Measurements from ENCODE around the gene HLA-DPA1.
"Not testable (repeated sequence)": the region's sequence is repeated elsewhere in the genome, so short reads cannot be mapped to it uniquely, and the experiment has no call there.

HLA-DPA1 gene

GRCh38 chr6:33064723-33065122, 8.7 kb downstream of the HLA-DPA1 start:
- Histone ChIP-seq H3K27ac (ENCODE audit: low read depth, low read length) (no peak overlapping the region), H3K9ac (ENCODE audit: low read depth, low read length) (no peak overlapping the region), H3K36me3 (ENCODE audit: control insufficient read depth, insufficient read depth, low read length) (no peaks in the 10 kb centered on the region), H3K4me1 (ENCODE audit: control insufficient read depth, insufficient read depth, low read length) (no peaks in the 10 kb centered on the region), H3K27me3 (ENCODE audit: control insufficient read depth, insufficient read depth, low read length) (no peaks in the 10 kb centered on the region), H3K4me3 (ENCODE audit: low read depth, low read length) (no peak overlapping the region), H3K9me3 (ENCODE audit: control insufficient read depth, insufficient read depth, low read length) (no peaks in the 10 kb centered on the region)

GRCh38 chr6:33063435-33063834, 10.0 kb downstream of the HLA-DPA1 start:
- not testable (repeated sequence) for H3K9me3 ChIP-seq (ENCODE audit: control insufficient read depth, insufficient read depth, low read length); H3K27me3 ChIP-seq (ENCODE audit: control insufficient read depth, insufficient read depth, low read length); H3K27ac ChIP-seq (ENCODE audit: low read depth, low read length); H3K36me3 ChIP-seq (ENCODE audit: control insufficient read depth, insufficient read depth, low read length); H3K9ac ChIP-seq (ENCODE audit: low read depth, low read length); H3K4me1 ChIP-seq (ENCODE audit: control insufficient read depth, insufficient read depth, low read length); H3K4me3 ChIP-seq (ENCODE audit: low read depth, low read length)

- no peaks in the 10 kb centered on the region for H3K4me1 ChIP-seq (ENCODE audit: control insufficient read depth, insufficient read depth, low read length)
- no peak overlapping the region for H3K9ac ChIP-seq (ENCODE audit: low read depth, low read length)
- no peak overlapping the region for H3K4me3 ChIP-seq (ENCODE audit: low read depth, low read length)
- no peaks in the 10 kb centered on the region for H3K9me3 ChIP-seq (ENCODE audit: control insufficient read depth, insufficient read depth, low read length)
- no peak overlapping the region for H3K27ac ChIP-seq (ENCODE audit: low read depth, low read length)
- H3K27me3 ChIP-seq (ENCODE audit: control insufficient read depth, insufficient read depth, low read length): no peaks in the 10 kb centered on the region
- no peaks in the 10 kb centered on the region for H3K36me3 ChIP-seq (ENCODE audit: control insufficient read depth, insufficient read depth, low read length)
Measured at GRCh38 chr6:33061987-33062386, 11.5 kb downstream of the HLA-DPA1 start.

- Histone ChIP-seq H3K9ac (ENCODE audit: low read depth, low read length) (no peak overlapping the region), H3K9me3 (ENCODE audit: control insufficient read depth, insufficient read depth, low read length) (0 out of 2 replicates have a peak, but pooled peaks cover 7% of the 10 kb centered on the region), H3K4me3 (ENCODE audit: low read depth, low read length) (no peak overlapping the region), H3K36me3 (ENCODE audit: control insufficient read depth, insufficient read depth, low read length) (no peaks in the 10 kb centered on the region), H3K27me3 (ENCODE audit: control insufficient read depth, insufficient read depth, low read length) (no peaks in the 10 kb centered on the region), H3K27ac (ENCODE audit: low read depth, low read length) (no peak overlapping the region), H3K4me1 (ENCODE audit: control insufficient read depth, insufficient read depth, low read length) (peaks cover 5% of the 10 kb centered on the region)
Measured at GRCh38 chr6:33057222-33058150, 16.0 kb downstream of the HLA-DPA1 start.

- Histone ChIP-seq H3K36me3 (ENCODE audit: control insufficient read depth, insufficient read depth, low read length) (no peaks in the 10 kb centered on the region), H3K9me3 (ENCODE audit: control insufficient read depth, insufficient read depth, low read length) (0 out of 2 replicates have a peak, but pooled peaks cover 7% of the 10 kb centered on the region), H3K27me3 (ENCODE audit: control insufficient read depth, insufficient read depth, low read length) (no peaks in the 10 kb centered on the region), H3K27ac (ENCODE audit: low read depth, low read length) (no peak overlapping the region), H3K4me3 (ENCODE audit: low read depth, low read length) (no peak overlapping the region), H3K4me1 (ENCODE audit: control insufficient read depth, insufficient read depth, low read length) (peaks cover 21% of the 10 kb centered on the region), H3K9ac (ENCODE audit: low read depth, low read length) (no peak overlapping the region)
Measured at GRCh38 chr6:33053230-33053629, 20.2 kb downstream of the HLA-DPA1 start.

GRCh38 chr6:33052627-33053026, 20.8 kb downstream of the HLA-DPA1 start:
- Histone ChIP-seq H3K9ac (ENCODE audit: low read depth, low read length) (no peak overlapping the region), H3K4me1 (ENCODE audit: control insufficient read depth, insufficient read depth, low read length) (peaks cover 21% of the 10 kb centered on the region), H3K27ac (ENCODE audit: low read depth, low read length) (peak overlapping the region; percentile 55), H3K36me3 (ENCODE audit: control insufficient read depth, insufficient read depth, low read length) (no peaks in the 10 kb centered on the region), H3K9me3 (ENCODE audit: control insufficient read depth, insufficient read depth, low read length) (0 out of 2 replicates have a peak, but pooled peaks cover 7% of the 10 kb centered on the region), H3K27me3 (ENCODE audit: control insufficient read depth, insufficient read depth, low read length) (no peaks in the 10 kb centered on the region), H3K4me3 (ENCODE audit: low read depth, low read length) (no peak overlapping the region)

- no peak overlapping the region for H3K9ac ChIP-seq (ENCODE audit: low read depth, low read length)
- no peaks in the 10 kb centered on the region for H3K36me3 ChIP-seq (ENCODE audit: control insufficient read depth, insufficient read depth, low read length)
- 0 out of 2 replicates have a peak, but pooled peaks cover 7% of the 10 kb centered on the region for H3K9me3 ChIP-seq (ENCODE audit: control insufficient read depth, insufficient read depth, low read length)
- H3K4me3 ChIP-seq (ENCODE audit: low read depth, low read length): no peak overlapping the region
- H3K27ac ChIP-seq (ENCODE audit: low read depth, low read length): no peak overlapping the region
- peaks cover 21% of the 10 kb centered on the region for H3K4me1 ChIP-seq (ENCODE audit: control insufficient read depth, insufficient read depth, low read length)
- H3K27me3 ChIP-seq (ENCODE audit: control insufficient read depth, insufficient read depth, low read length): no peaks in the 10 kb centered on the region
Measured at GRCh38 chr6:33050014-33050810, 23.2 kb downstream of the HLA-DPA1 start.

GRCh38 chr6:33049323-33050013, 24.0 kb downstream of the HLA-DPA1 start:
- Histone ChIP-seq H3K9me3 (ENCODE audit: control insufficient read depth, insufficient read depth, low read length) (0 out of 2 replicates have a peak, but pooled peaks cover 7% of the 10 kb centered on the region), H3K27ac (ENCODE audit: low read depth, low read length) (no peak overlapping the region), H3K36me3 (ENCODE audit: control insufficient read depth, insufficient read depth, low read length) (no peaks in the 10 kb centered on the region), H3K4me1 (ENCODE audit: control insufficient read depth, insufficient read depth, low read length) (peaks cover 21% of the 10 kb centered on the region), H3K4me3 (ENCODE audit: low read depth, low read length) (no peak overlapping the region), H3K27me3 (ENCODE audit: control insufficient read depth, insufficient read depth, low read length) (no peaks in the 10 kb centered on the region), H3K9ac (ENCODE audit: low read depth, low read length) (no peak overlapping the region)

GRCh38 chr6:33040157-33040556, 33.3 kb downstream of the HLA-DPA1 start:
- Histone ChIP-seq H3K27ac (ENCODE audit: low read depth, low read length) (no peak overlapping the region), H3K4me1 (ENCODE audit: control insufficient read depth, insufficient read depth, low read length) (no peaks in the 10 kb centered on the region), H3K36me3 (ENCODE audit: control insufficient read depth, insufficient read depth, low read length) (no peaks in the 10 kb centered on the region), H3K9me3 (ENCODE audit: control insufficient read depth, insufficient read depth, low read length) (no peaks in the 10 kb centered on the region), H3K4me3 (ENCODE audit: low read depth, low read length) (no peak overlapping the region), H3K27me3 (ENCODE audit: control insufficient read depth, insufficient read depth, low read length) (no peaks in the 10 kb centered on the region), H3K9ac (ENCODE audit: low read depth, low read length) (no peak overlapping the region)

GRCh38 chr6:33036535-33036934, 36.9 kb downstream of the HLA-DPA1 start:
- no peak overlapping the region for H3K9ac ChIP-seq (ENCODE audit: low read depth, low read length)
- no peak overlapping the region for H3K4me3 ChIP-seq (ENCODE audit: low read depth, low read length)
- H3K36me3 ChIP-seq (ENCODE audit: control insufficient read depth, insufficient read depth, low read length): no peaks in the 10 kb centered on the region
- no peaks in the 10 kb centered on the region for H3K4me1 ChIP-seq (ENCODE audit: control insufficient read depth, insufficient read depth, low read length)
- no peak overlapping the region for H3K27ac ChIP-seq (ENCODE audit: low read depth, low read length)
- H3K27me3 ChIP-seq (ENCODE audit: control insufficient read depth, insufficient read depth, low read length): no peaks in the 10 kb centered on the region
- no peaks in the 10 kb centered on the region for H3K9me3 ChIP-seq (ENCODE audit: control insufficient read depth, insufficient read depth, low read length)
